ENCODE data around the gene POM121.
A peak's percentile ranks its signal among the peaks of the same experiment; 100 is the strongest.
"Not testable (repeated sequence)": the region's sequence is repeated elsewhere in the genome, so short reads cannot be mapped to it uniquely, and the experiment has no call there.

The POM121 gene

DNA sequence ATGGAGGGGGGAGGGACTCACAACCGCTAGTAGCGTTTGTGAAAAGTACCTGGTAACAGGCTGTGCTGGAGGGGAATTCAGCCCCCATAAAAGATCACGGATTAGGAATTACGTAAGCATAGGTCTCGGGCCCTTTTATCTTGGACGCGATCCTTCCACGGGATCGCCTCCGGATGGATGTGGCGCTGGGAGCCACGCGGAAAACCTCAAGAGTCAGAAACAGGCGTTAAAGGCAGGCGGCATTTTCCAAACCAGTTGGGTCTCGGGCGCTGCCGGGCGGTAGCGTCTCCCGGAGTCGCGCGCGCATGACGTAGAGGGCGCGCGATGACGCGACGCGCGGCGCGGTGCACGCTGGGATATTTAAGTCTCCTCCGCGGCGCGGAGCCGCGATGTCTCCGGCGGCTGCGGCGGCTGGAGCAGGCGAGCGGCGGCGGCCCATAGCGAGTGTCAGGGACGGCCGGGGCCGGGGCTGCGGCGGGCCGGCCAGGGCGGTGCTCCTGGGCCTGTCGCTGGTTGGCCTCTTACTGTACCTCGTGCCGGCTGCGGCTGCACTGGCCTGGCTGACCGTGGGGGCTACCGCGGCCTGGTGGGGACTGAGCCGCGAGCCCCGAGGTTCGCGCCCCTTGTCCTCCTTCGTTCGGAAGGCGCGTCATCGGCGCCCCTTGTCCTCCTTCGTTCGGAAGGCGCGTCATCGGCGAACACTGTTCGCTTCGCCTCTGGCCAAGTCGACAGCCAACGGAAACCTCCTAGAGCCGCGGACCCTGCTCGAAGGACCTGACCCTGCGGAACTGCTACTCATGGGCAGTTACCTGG, at the start of gene POM121:
Gene POM121 (plus strand): TSS at position 363 of the 813 bp plus-strand sequence. CDS start 27 bp downstream, at position 390.
- peak; percentile 68 for DNase-seq (ENCODE audit: low read depth)

DNA sequence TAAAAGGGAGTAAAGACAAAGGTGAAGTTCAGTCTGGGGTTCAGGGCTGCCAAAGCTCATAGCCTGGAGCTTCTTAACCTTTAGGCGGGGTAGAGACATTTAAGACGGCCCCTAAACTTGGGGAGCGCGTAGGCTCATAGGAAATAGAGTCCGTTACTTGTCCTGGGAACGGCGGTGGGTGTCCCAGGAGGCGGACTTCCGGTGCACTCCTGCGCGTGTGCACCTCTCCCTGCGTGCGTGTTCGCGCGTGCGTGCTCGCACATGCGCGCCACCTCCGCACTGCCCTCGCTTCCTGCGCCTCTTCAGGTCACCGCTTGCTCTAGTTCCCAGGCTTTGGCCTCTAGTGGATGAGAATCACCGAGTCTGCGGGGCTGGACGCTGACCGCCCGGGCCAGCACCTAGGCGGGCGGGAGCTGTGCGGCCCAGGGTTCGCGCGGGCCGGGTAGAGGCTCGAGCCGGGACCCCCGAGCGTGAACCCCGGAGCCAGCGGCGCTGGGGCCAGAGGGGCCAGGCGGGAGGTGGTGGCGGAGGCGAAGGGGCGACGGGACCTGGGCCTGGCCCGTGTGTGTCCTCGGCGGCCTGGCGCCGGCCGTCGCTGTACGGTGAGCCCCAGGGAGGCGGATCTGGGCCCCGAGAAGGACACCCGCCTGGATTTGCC, 45.7 kb upstream of the POM121 start:
- DNase-seq (ENCODE audit: low read depth): peak; percentile 66

DNA sequence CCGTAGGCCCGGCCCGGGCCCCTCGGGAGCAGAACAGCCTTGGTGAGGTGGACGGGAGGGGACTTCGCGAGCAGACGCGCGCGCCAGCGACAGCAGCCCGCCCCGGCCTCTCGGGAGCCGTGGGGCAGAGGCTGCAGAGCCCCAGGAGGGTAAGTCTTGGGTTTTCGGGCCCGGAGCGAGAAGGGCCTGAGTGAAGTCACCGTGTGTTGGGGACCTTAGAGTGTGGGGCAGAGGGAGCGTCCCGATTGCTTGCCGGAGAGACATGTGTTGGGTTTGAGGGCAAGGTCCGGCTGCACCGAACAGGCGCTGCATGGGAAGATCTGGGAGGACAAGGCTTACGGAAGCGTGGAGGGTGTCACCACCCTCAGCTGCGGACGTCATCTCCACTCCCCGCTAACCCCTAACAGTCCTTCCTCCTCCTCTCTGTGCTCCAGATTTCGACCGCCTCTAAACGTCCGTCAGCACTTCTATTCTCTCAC, 45.1 kb upstream of the POM121 start:
- peak; percentile 47 for DNase-seq (ENCODE audit: low read depth)

DNA sequence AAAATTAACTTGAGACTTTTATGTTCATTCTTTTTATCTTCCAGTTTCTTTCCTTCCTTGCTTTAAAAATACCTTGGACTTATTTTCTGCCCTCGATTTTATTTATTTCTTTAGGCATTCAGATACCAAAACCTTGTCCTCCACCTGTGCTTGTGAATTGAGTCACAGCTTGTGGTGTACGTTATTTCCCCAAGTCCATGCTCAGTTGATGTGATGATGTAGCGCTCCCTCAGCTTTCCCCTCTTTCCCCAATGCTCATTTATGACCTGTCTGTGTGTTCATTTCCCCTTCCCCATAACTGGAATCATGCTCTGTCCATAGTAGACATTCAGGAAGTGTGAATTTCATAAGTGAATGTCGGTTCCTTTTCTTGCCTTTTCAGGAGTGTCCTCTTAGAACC, 33.1 kb upstream of the POM121 start:
- not testable (repeated sequence) for DNase-seq (ENCODE audit: low read depth)

DNA sequence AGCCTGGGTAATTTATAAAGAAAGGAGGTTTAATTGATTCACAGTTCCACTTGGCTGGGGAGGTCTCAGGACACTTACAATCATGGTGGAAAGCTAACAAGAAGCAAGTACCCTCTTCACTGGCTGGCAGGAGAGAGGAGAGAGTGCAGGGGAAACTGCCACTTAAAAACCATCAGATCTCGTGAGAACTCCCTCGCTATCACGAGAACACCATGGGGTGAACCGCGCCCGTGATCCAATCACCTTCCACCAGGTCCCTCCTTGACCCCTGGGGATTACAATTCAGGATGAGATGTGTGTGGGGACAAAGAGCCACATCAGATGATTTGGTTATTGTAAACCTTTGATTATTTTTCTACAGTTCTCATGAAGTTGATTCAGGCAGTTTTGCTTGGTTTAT, 20.2 kb upstream of the POM121 start:
- DNase-seq (ENCODE audit: low read depth): not testable (repeated sequence)

DNA sequence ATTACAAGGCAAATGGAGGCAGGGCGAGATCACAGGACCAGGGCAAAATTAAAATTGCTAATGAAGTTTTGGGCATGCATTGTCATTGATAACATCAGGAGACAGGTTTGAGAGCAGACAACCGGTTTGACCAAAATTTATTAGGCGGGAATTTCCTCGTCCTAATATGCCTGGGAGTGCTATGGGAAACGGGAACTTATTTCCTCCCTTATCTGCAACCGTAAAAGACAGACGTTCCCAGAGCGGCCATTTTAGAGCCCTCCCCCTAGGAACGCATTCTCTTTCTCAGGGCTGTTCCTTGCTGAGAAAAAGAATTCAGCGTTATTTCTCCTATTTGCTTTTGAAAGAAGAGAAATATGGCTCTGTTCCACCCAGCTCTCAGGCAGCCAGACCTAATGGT, 16.5 kb upstream of the POM121 start:
- DNase-seq (ENCODE audit: low read depth): not testable (repeated sequence)

DNA sequence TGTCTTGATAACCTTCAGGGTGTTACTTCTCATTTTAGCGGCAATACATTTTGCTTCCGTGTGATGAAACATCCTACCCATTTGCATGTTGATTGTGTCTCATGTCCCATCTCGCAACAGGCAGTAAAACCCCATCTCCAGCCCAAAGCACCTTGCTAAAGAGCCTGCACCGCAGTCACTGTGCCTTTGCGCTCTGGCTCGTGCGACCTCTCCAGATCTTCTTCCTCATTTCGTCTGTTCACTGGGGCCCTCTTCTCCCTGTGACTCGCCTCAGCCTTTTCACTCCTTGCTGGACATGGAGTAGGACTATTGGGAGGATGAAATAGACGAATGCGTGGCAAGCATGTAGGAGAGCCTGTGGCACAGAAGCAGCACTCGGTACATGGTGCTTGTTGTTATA, 13.5 kb upstream of the POM121 start:
- DNase-seq (ENCODE audit: low read depth): not testable (repeated sequence)

DNA sequence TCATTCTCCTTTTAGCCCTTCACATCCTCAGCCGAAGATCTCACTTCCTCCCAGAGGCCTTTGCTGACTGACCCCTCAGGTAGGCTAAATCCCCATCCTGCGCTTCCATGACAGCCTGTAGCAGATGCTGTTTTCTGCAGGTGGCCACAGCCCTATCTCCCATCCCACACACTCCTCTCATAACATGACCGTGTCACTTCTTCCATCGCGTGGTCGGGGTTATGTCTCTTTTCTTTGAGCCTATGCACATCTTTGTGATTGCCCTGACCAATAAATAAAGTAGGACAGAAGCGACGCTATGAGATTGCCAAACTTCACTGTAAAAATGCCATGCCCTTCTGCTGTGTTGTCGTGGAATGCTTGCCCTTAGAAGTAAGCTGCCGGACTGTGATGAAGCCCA, 11.1 kb upstream of the POM121 start:
- DNase-seq (ENCODE audit: low read depth): not testable (repeated sequence)

DNA sequence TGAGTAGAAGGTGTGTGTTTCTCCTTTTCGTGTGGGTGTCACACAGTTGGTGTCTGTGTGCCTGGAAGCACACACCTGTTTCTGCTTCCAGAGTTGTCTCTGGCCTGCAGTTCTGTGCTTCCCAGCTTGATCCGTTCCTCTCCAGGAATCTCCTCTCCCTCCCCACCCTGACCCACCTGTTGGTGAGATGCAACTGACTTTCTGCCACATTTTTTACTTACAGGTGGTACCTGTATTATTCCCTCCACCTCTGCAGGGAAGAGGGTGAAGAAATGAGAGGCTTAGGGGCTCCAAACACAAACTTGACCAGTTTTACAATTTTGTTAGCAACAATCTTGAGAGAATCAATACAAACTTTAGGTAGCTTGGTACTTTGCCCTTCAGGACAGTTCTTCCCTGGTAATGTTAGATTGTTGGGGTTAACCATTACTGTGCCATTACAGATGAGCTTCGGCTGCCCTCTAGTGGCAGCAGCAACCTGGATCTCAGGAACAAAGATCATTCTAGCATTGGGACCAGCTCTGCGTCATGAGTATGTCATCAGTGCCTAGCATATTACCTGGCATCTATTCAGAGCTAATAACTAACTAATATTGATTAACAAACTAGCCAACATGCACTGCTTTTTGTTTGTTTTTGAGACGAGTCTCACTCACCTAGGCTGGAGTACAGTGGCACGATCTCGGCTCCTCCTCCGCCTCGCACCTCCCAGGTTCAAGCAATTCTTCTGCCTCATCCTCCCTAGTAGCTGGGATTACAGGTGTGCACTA, 10.0 kb upstream of the POM121 start:
- not testable (repeated sequence) for DNase-seq (ENCODE audit: low read depth)

DNA sequence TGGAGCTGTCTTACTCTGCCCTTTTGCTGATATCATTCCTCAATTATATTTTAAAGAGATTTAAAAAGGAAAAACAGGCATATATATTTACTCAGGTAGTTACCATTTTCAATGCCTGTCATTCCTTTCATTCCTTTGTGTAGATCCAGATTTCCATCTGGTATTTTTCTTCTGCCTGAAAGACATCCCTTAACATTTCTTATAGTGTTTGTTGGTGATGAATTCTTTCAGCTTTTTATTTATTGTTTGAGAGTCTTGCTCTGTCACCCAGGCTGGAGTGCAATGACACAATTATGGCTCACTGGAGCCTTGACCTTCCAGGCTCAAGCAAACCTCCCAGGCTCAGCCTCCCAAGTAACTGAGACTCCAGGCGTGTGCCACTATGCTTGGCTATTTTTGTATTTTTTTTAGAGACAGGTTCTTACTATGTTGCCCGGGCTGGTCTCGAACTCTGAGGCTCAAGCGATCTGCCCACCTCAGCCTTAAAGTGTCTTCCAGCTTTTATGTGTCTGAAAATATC, 5.6 kb upstream of the POM121 start:
- DNase-seq (ENCODE audit: low read depth): no peak

DNA sequence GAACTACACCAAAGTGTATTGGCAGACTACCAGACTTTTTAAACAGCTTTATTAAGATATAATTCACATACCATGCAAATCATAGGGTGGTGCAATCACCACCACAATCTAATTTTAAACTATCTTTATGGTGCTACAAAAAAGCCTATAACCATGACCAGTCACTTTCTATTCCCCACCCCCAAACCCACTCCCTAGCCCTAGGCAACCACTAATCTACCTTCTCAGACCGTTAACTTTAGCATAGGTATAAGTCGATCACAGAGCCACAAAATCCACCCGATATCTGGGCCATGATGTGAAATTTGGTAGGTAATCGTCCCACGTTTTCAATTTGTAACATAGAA, 536 bp upstream of the POM121 start:
- no peak for DNase-seq (ENCODE audit: low read depth)

DNA sequence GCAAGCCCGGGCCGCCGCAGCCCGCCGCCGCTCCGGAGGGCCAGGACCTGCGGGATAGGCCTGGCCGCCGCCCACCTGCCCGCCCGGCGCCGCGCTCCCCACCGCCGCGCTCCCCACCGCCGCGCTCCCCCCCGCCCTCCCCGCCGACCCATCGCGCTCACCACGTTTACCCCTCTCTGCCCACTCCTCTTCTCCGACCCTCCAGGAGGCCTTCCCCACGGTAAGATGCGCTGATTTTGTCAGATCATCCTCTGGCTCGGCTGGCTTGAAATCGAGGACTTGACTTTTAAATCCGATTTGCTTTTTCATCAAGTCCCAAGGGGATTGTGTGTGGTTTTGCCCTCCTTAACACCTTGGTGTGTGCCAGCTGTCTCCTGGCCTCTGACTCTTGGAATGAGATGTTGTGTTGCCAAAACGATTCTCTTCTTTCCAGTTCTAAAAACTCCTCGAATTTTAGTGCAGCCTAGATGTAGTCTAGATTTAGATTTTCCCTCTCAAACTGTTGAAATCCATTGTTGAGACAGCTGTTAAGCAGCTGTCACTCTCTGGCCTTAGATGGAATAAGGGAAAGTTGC, 738 bp downstream of the POM121 start:
- no peak for DNase-seq (ENCODE audit: low read depth)

DNA sequence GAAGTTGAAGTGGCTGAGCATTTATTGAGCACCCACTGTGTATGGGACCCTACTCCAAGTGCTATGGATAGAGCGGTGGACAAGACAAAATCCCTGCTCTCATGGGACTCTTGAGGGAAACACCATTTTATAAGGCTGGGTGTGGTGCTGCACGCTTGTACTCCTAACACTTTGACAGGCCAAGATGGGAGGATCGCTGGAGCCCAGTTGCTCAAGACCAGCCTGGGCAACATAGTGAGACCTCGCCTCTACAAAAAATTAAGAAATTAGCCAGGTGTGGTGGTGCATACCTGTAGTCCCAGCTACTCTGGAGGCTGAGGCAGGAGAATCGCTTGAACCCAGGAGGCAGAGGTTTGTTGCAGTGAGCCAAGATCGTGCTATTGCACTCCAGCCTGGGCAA, 2.9 kb downstream of the POM121 start:
- DNase-seq (ENCODE audit: low read depth): not testable (repeated sequence)

DNA sequence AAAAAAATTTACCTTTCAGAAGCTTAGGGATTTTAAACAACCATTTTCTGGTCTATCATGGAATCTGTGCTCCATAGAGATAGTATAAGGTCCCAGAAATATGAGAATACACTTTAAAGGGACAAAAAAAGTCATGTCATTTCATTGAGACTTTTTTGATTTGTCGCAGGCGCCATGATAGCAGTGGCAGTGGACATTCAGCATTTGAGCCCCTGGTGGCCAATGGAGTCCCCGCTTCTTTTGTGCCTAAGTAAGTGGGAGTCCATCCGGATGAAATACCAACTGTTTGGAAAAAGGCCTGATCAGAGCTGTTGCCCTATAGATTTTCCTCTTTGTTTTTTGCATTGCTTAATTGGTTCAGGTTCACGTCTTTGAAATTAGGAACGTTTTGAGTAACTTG, 3.3 kb downstream of the POM121 start:
- DNase-seq (ENCODE audit: low read depth): not testable (repeated sequence)

DNA sequence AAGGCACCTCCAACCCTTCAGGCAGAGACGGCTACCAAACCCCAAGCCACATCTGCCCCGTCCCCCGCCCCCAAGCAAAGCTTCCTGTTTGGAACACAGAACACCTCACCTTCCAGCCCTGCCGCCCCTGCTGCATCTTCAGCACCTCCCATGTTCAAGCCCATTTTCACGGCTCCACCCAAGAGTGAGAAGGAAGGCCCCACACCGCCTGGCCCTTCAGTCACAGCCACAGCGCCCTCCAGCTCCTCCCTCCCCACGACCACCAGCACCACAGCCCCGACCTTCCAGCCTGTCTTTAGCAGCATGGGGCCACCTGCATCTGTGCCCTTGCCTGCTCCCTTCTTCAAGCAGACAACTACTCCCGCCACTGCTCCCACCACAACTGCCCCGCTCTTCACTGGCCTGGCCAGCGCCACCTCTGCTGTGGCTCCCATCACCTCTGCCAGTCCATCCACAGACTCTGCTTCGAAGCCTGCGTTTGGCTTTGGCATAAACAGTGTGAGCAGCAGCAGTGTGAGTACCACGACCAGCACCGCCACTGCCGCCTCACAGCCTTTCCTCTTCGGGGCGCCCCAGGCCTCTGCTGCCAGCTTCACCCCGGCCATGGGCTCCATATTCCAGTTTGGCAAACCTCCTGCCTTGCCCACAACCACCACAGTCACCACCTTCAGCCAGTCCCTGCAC, 17.3 kb downstream of the POM121 start:
- not testable (repeated sequence) for DNase-seq (ENCODE audit: low read depth)

DNA sequence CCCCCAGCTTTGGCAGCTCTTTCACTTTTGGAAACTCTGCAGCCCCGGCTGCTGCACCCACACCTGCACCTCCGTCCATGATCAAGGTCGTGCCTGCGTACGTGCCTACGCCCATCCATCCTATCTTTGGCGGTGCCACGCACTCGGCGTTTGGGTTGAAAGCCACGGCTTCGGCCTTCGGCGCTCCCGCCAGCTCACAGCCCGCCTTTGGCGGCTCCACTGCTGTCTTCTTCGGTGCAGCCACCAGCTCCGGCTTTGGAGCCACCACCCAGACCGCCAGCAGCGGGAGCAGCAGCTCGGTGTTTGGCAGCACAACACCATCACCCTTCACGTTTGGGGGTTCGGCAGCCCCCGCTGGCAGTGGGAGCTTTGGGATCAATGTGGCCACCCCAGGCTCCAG, 18.1 kb downstream of the POM121 start:
- not testable (repeated sequence) for DNase-seq (ENCODE audit: low read depth)

DNA sequence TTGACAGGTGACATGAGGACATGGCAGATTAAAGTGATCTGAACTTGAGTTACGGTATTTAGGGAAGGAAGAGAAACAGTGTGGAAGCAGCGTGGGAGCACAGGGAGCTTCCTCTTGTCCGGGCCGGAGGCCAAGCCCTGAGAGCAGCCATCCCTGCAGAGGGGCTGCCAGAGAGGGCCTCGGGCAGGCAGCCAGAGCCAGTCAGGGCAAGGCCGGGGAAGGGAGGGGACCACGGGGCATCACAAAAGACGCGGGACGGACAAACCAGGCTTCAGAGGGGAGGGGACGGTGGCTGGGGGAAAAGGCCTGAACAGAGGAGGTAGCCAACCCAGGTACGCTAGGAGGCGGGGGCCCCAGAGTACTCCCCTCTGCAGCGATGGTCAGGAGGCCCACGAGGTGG, 20.0 kb downstream of the POM121 start:
- DNase-seq (ENCODE audit: low read depth): not testable (repeated sequence)

DNA sequence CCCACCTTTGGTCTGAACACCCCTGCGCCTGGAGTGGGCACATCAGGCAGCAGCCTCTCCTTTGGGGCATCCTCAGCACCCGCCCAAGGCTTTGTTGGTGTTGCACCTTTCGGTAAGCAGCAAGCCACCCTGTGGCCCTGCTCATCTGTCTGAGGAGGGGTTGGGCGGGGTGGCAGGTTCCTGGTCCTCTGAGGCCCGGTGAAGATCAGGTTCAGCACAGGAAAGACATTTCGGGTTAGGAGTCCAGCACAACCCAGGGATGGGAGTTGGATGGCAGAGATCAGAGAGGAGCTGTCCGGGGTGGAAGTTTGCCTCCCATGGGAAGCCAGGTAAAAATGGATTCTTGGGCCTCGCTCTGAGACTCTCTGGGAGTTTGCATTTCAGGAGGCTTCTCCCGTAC, 20.7 kb downstream of the POM121 start:
- DNase-seq (ENCODE audit: low read depth): not testable (repeated sequence)

DNA sequence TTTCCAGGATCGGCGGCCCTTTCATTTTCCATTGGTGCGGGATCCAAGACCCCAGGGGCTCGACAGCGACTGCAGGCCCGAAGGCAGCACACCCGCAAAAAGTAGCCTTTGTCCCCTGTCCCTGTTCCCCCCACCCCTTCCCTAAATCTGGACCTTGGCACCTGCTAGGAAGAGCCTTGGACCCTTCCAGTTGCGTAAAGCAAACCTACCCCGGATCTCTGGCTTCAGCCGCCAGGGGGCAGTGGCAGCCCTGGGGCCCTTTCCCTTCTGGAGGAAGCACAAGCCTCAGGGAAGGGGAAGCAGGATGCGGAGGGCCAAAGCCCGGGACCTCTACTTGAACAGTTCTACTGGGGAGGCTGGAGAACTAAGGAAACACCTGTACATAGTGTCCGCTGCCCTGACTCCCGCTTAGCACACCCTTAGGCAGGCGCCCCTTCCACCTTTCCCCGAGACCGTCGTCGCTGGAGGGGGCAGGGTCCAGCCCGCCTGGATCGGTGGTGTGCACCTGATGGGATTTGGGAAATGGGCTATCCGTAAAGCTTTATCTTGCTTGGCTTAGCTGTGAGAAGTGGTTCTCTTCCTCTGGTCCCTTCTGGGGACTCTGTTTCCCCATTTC, 21.3 kb downstream of the POM121 start:
- DNase-seq (ENCODE audit: low read depth): not testable (repeated sequence)

DNA sequence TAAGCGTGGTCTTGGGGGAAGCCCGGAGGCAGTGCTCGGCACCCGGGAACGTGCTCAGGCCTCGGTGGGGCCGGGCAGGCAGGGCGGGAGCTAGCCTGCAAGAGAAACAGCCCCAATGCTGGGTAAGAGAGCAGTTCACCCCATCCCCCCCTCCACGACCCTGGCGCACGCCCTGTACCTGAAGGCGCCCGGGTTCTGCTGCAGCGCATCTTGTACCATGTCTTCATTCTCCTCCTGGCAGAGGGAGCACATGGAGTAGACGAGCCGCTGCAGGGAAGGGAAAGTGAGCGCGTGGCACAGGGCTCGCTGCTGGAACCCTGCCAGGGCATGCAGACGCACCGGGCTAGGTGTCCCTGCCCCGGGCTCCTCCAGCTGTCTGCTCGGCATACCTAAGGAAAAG, 23.8 kb downstream of the POM121 start:
- DNase-seq (ENCODE audit: low read depth): not testable (repeated sequence)

DNA sequence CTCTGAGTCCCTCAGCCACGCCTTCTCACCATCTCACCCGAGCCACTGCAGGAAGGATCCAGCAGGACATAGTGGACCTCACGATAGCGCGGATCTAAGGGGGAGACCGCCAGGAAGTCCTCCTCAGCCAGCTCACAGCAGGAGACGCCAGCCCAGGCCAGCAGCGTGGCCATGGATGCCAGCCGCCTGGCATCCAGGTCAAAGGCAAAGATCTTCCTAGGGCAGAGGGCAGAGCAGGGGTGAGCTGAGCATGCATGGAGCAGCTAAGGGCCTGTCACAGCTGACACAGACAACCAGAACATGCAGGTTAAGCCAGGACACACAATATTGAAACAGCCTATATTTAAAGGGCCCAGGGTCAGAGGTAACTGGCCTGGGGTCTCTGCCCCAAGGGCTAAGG, 24.4 kb downstream of the POM121 start:
- DNase-seq (ENCODE audit: low read depth): not testable (repeated sequence)

Data from CMK (cell line).